ENCODE results near the gene MMD. TPM values are rescaled to one million over a fixed set of nuclear protein-coding genes. Genes with fewer than 3 reads are reported as not detected.

The MMD gene
- total and polyA plus RNA-seq, 2 of the 13 experiments (the other 11 are each of a cell fraction or from before 2014, with no cell fraction given) = 121 to 225 TPM

- no TSS peak for BruUV-seq (replicated peaks)
- Histone ChIP-seq H3K4me1 (ENCODE audit: insufficient read depth, low read length) (peaks cover 16% of the 10 kb centered on the region), H3K27ac (ENCODE audit: extremely low read length, insufficient read depth, low read length) (no peak overlapping the region), H3K4me3 (replicated peaks in 1 of 3; ENCODE audit: insufficient read depth in 1 of 3, low read depth in 2 of 3, low read length in 3 of 3) (no peak overlapping the region), H3K4me2 (ENCODE audit: low read depth, low read length) (no peak overlapping the region), H2AFZ (ENCODE audit: low read length) (no peak overlapping the region), H3K36me3 (replicated peaks in 1 of 2; ENCODE audit: control insufficient read depth in 1 of 2, insufficient read depth in 2 of 2, low read length in 2 of 2) (no peaks in the 10 kb centered on the region), H3K9ac (ENCODE audit: insufficient read depth, low read depth, low read length) (no peak overlapping the region), H3K79me2 (ENCODE audit: insufficient read depth, low read length) (no peaks in the 10 kb centered on the region), H4K20me1 (ENCODE audit: insufficient read depth, low read length) (no peaks in the 10 kb centered on the region), H3K9me3 (ENCODE audit: low read length) (no peaks in the 10 kb centered on the region), H3K27me3 (ENCODE audit: control insufficient read depth in 1 of 2, insufficient read depth in 2 of 2, low read length in 2 of 2) (no peaks in the 10 kb centered on the region; a peak in 1 of 5 replicates)
- TF ChIP-seq ZMYM2 (CRISPR knock-in tag; IDR thresholded peaks at IDR 0.05) (no peak), NR2F6 (IDR thresholded peaks at IDR 0.05) (no peak), NR2F6 (CRISPR knock-in tag; IDR thresholded peaks at IDR 0.05) (no peak), DMTF1 (CRISPR knock-in tag; IDR thresholded peaks at IDR 0.05) (no peak), RARA (CRISPR knock-in tag; IDR thresholded peaks at IDR 0.05) (no peak), ZNF235 (CRISPR knock-in tag; IDR thresholded peaks at IDR 0.05; ENCODE audit: borderline replicate concordance) (no peak), ZFP36L1 (CRISPR knock-in tag; IDR thresholded peaks at IDR 0.05) (no peak), ZNF431 (CRISPR knock-in tag; IDR thresholded peaks at IDR 0.05; ENCODE audit: borderline replicate concordance, low read depth) (no peak), FOSL2 (CRISPR knock-in tag; IDR thresholded peaks at IDR 0.05) (no peak), E2F1 (CRISPR knock-in tag; IDR thresholded peaks at IDR 0.05) (no peak), ZFP36L2 (CRISPR knock-in tag; IDR thresholded peaks at IDR 0.05) (no peak), FOXA3 (CRISPR knock-in tag; IDR thresholded peaks at IDR 0.05) (no peak), SIX1 (CRISPR knock-in tag; IDR thresholded peaks at IDR 0.05; ENCODE audit: borderline replicate concordance) (no peak)
- ChIA-PET POLR2A (no interaction called here), CTCF (ENCODE audit: low intra/inter-chr PET ratio, low total read pairs) (no interaction called here)
- in situ Hi-C loops (cut with HindIII; ENCODE audit: extremely low pct_ligation_motif_present, low pct_unique_long_range_greater_than_20kb) = loop anchor here (25.0 kb wide), 1 partner anchor 385 kb away; the partner anchor contains the start of gene PCTP
- no peak for FAIRE-seq
- intact Hi-C loops (cut with micrococcal nuclease; ENCODE audit: unreplicated experiment) = no loop called here
- ATAC-seq = no peak
- DNase-seq (ENCODE audit: low spot score) = no peak
- 52% methylated on average over 6 of the region's 6 CpGs for WGBS (ENCODE audit: low lambda C conversion rate)
These were observed 43.9 kb downstream of the MMD start for GRCh38 chr17:55377671-55378275.
